CD4-positive, alpha-beta memory T cell (primary cell): Measurements from ENCODE around the gene SLC1A5. TPM values are rescaled to one million over a fixed set of nuclear protein-coding genes. Genes with fewer than 3 reads are reported as not detected.

Experiments used
- CTCF ChIA-PET: fragments of 350-600 bp; sonication (Branson Sonifier 250); formaldehyde crosslinking; loops from one replicate; lab custom pipeline; 2021; ENCODE audit warnings: inconsistent platforms; ENCODE audit not compliant: partially characterized antibody; lab: Charles Lee
- POLR2A ChIA-PET: fragments of 350-600 bp; sonication (Branson Sonifier 250); formaldehyde crosslinking; loops from one replicate; lab custom pipeline; 2021; ENCODE audit not compliant: partially characterized antibody; lab: Charles Lee
- DNase-seq, 5 donors: peaks; one replicate each; pipeline versions ENCODE4 v3.0.0 to v3.0.0-alpha.2; 2020 to 2022; ENCODE audit warnings: mixed read lengths in 1 of 5
- H3K27ac ChIP-seq: one replicate; pipeline ENCODE4 v1.7.0; 2013; ENCODE audit warnings: low read depth, low read length
- H3K27me3 ChIP-seq: 2 replicates; pipeline ENCODE4 v1.7.0; 2013; ENCODE audit warnings: mild to moderate bottlenecking, low read length, moderate library complexity; ENCODE audit not compliant: insufficient read depth
- H3K36me3 ChIP-seq: 2 replicates; pipeline ENCODE4 v1.7.0; 2013; ENCODE audit warnings: mild to moderate bottlenecking, low read length, moderate library complexity; ENCODE audit not compliant: insufficient read depth
- H3K4me1 ChIP-seq: 2 replicates; pipeline ENCODE4 v1.7.0; 2013; ENCODE audit warnings: mild to moderate bottlenecking, low read length, moderate library complexity; ENCODE audit not compliant: insufficient read depth
- H3K4me3 ChIP-seq, 2 donors: one replicate each; pipeline ENCODE4 v1.7.0; 2013; ENCODE audit warnings: low read length in 2 of 2, mild to moderate bottlenecking in 1 of 2
- H3K9me3 ChIP-seq, 2 donors: one replicate each; pipeline ENCODE4 v1.7.0; 2013; ENCODE audit warnings: low read length in 2 of 2, control low read depth in 1 of 2; ENCODE audit not compliant: control insufficient read depth in 1 of 2
- H3K27ac Mint-ChIP-seq, 7 donors: one replicate each; pipeline ENCODE4 v1.8.0; 2020 to 2021; ENCODE audit warnings: mixed read lengths in 7 of 7, mild to moderate bottlenecking in 6 of 7, inconsistent platforms in 3 of 7, moderate library complexity in 3 of 7
- H3K27me3 Mint-ChIP-seq, 2 donors: one replicate each; pipeline ENCODE4 v1.8.0; 2020 to 2021; ENCODE audit warnings: mixed read lengths in 2 of 2
- H3K36me3 Mint-ChIP-seq, 2 donors: one replicate each; pipeline ENCODE4 v1.8.0; 2020 to 2021; ENCODE audit warnings: mixed read lengths in 2 of 2, inconsistent platforms in 1 of 2, mild to moderate bottlenecking in 1 of 2
- H3K4me1 Mint-ChIP-seq, 4 donors: one replicate each; pipeline ENCODE4 v1.8.0; 2020 to 2021; ENCODE audit warnings: mixed read lengths in 4 of 4, mild to moderate bottlenecking in 1 of 4
- H3K4me3 Mint-ChIP-seq, 8 donors: one replicate each; pipeline ENCODE4 v1.8.0; 2020 to 2021; ENCODE audit warnings: mixed read lengths in 8 of 8, mild to moderate bottlenecking in 7 of 8, moderate library complexity in 6 of 8, inconsistent platforms in 3 of 8
- H3K9me3 Mint-ChIP-seq, 8 donors: one replicate each; pipeline ENCODE4 v1.8.0; 2020 to 2021; ENCODE audit warnings: mixed read lengths in 8 of 8, mild to moderate bottlenecking in 5 of 8, inconsistent platforms in 3 of 8, moderate library complexity in 1 of 8
- intact Hi-C: fragments of 100-400 bp; cut with micrococcal nuclease; formaldehyde crosslinking; loops from one replicate; pipeline ENCODE4 v1.15.1; 2023
- polyA plus RNA-seq, 2 donors: library from polyadenylated mRNA; unstranded; fragments of 300-500 nt; fragmentation: Illumina TruSeq; gene quantifications; one replicate each; pipeline ENCODE4 v1.2.3, GENCODE V29; 2021
- total RNA-seq, 2 experiments: library from RNA; stranded (reverse); gene quantifications; one replicate each; pipeline ENCODE4 v1.2.3, GENCODE V29; 2021

SLC1A5 gene
- total and polyA plus RNA-seq, 4 experiments from 2014 or later: 7.2 to 22.1 (median 20.3) TPM

- H3K36me3 ChIP-seq: no peaks in the 10 kb centered on the region
- H3K4me1 ChIP-seq: no peaks in the 10 kb centered on the region
- ChIA-PET POLR2A (interaction anchor here (0.7 kb wide), 1 partner anchor 143 kb away, joined by 5 read pairs; no protein-coding TSS in a partner anchor), CTCF (interaction anchor here (1.0 to 15.7 kb wide), 8 partner anchors 12 to 237 kb away, joined by 3 to 335 read pairs (median 10); no protein-coding TSS in a partner anchor)
- H3K9me3 ChIP-seq: no peaks in the 10 kb centered on the region
- H3K4me3 ChIP-seq: no peak overlapping the region
- DNase-seq: no peak
- Mint-ChIP-seq H3K36me3 (peaks cover 0 to 22% of the 10 kb centered on the region in 2 donors), H3K27ac (peak overlapping the region in 1 of 7 donors; percentile 55), H3K4me1 (peaks cover 5 to 9% (median 7%) of the 10 kb centered on the region in 4 donors), H3K4me3 (no peak overlapping the region), H3K9me3 (no peaks in the 10 kb centered on the region), H3K27me3 (no peaks in the 10 kb centered on the region)
- intact Hi-C loops: no loop called here
- no peaks in the 10 kb centered on the region for H3K27me3 ChIP-seq
- no peak overlapping the region for H3K27ac ChIP-seq
Measured at GRCh38 chr19:46755077-46755852, 33.1 kb downstream of the SLC1A5 start.

- peak; percentile 62 to 80 (median 68) for DNase-seq
- peaks cover 4 to 26% of the 10 kb centered on the region in 2 donors for H3K36me3 Mint-ChIP-seq
- no peaks in the 10 kb centered on the region for H3K4me1 ChIP-seq
- CTCF ChIA-PET: interaction anchor here (0.6 to 15.7 kb wide), 29 partner anchors 11 to 372 kb away, joined by 3 to 335 read pairs (median 4); partner anchors contain the start of gene AP2S1
- intact Hi-C loops: loop anchor here (1.0 kb wide), 2 partner anchors 49 to 224 kb away; no protein-coding TSS in a partner anchor
- no peaks in the 10 kb centered on the region for H3K27me3 ChIP-seq
- H3K36me3 ChIP-seq: peaks cover 3% of the 10 kb centered on the region
- no peak overlapping the region for H3K4me3 Mint-ChIP-seq
- no peaks in the 10 kb centered on the region for H3K9me3 ChIP-seq
- no peak overlapping the region for H3K4me3 ChIP-seq
- peak overlapping the region in 5 of 7 donors; percentile 22 to 73 (median 57) for H3K27ac Mint-ChIP-seq
- H3K27me3 Mint-ChIP-seq: no peaks in the 10 kb centered on the region
- POLR2A ChIA-PET: interaction anchor here (0.9 to 1.6 kb wide), 5 partner anchors 31 to 87 kb away, joined by 3 to 5 read pairs (median 5); no protein-coding TSS in a partner anchor
- no peak overlapping the region for H3K27ac ChIP-seq
- no peaks in the 10 kb centered on the region for H3K9me3 Mint-ChIP-seq
- H3K4me1 Mint-ChIP-seq: peaks cover 6 to 13% (median 10%) of the 10 kb centered on the region in 4 donors
Measured at GRCh38 chr19:46753420-46754155, 34.8 kb downstream of the SLC1A5 start.

- DNase-seq: peak; percentile 63 to 73 (median 63)
- CTCF ChIA-PET: interaction anchor here (0.6 to 15.7 kb wide), 13 partner anchors 8 to 237 kb away, joined by 3 to 335 read pairs (median 3); no protein-coding TSS in a partner anchor
- Mint-ChIP-seq H3K4me3 (peak overlapping the region in 7 of 8 donors; percentile 16 to 77 (median 60)), H3K4me1 (peaks cover 25 to 49% (median 36%) of the 10 kb centered on the region in 4 donors), H3K36me3 (peaks cover 4 to 24% of the 10 kb centered on the region in 2 donors), H3K9me3 (no peaks in the 10 kb centered on the region), H3K27me3 (no peaks in the 10 kb centered on the region), H3K27ac (peak overlapping the region; percentile 71 to 95 (median 84))
- H3K36me3 ChIP-seq: peaks cover 4% of the 10 kb centered on the region
- H3K9me3 ChIP-seq: no peaks in the 10 kb centered on the region
- no peak overlapping the region for H3K27ac ChIP-seq
- H3K4me3 ChIP-seq: no peak overlapping the region
- H3K27me3 ChIP-seq: no peaks in the 10 kb centered on the region
- intact Hi-C loops: loop anchor here (1.0 to 5.0 kb wide), 3 partner anchors 44 to 219 kb away; no protein-coding TSS in a partner anchor
- peaks cover 24% of the 10 kb centered on the region for H3K4me1 ChIP-seq
- POLR2A ChIA-PET: interaction anchor here (1.2 kb wide), 1 partner anchor 73 kb away, joined by 3 read pairs; no protein-coding TSS in a partner anchor
Measured at GRCh38 chr19:46748325-46749109, 39.9 kb downstream of the SLC1A5 start.

- peaks cover 4 to 20% of the 10 kb centered on the region in 2 donors for H3K36me3 Mint-ChIP-seq
- Histone ChIP-seq H3K4me3 (peak within 1 kb of the TSS; percentile 54 to 80), H3K9me3 (no peaks in the 10 kb centered on the region), H3K27ac (peak within 1 kb of the TSS; percentile 76), H3K27me3 (no peaks in the 10 kb centered on the region), H3K36me3 (peaks cover 8% of the 10 kb centered on the region), H3K4me1 (peaks cover 35% of the 10 kb centered on the region)
- peak; percentile 49 to 74 (median 52) for DNase-seq
- H3K4me1 Mint-ChIP-seq: peaks cover 35 to 63% (median 49%) of the 10 kb centered on the region in 4 donors
- CTCF ChIA-PET: interaction anchor here (2.1 to 15.7 kb wide), 3 partner anchors 41 to 96 kb away, joined by 10 to 335 read pairs (median 82); no protein-coding TSS in a partner anchor
- peak within 1 kb of the TSS; percentile 92 to 96 (median 95) for H3K27ac Mint-ChIP-seq
- POLR2A ChIA-PET: interaction anchor here (1.3 kb wide), 1 partner anchor 146 kb away, joined by 8 read pairs; the partner anchor contains the start of gene CALM3
- H3K9me3 Mint-ChIP-seq: no peaks in the 10 kb centered on the region
- intact Hi-C loops: loop anchor here (2.0 to 5.0 kb wide), 2 partner anchors 40 to 134 kb away; no protein-coding TSS in a partner anchor
- H3K4me3 Mint-ChIP-seq: peak within 1 kb of the TSS; percentile 88 to 94 (median 90)
- H3K27me3 Mint-ChIP-seq: no peaks in the 10 kb centered on the region
Measured at GRCh38 chr19:46746281-46747057, 41.9 kb downstream of the SLC1A5 start, which contains the start of gene STRN4. Gene STRN4, minus strand, starts transcription at chr19:46746450. Its CDS starts 20 bp downstream, at chr19:46746430.

- intact Hi-C loops: loop anchor here (2.0 to 5.0 kb wide), 2 partner anchors 41 to 133 kb away; no protein-coding TSS in a partner anchor
- no peaks in the 10 kb centered on the region for H3K9me3 Mint-ChIP-seq
- DNase-seq: peak in 3 of 5 donors; percentile 21 to 44 (median 27)
- peaks cover 38 to 71% (median 53%) of the 10 kb centered on the region in 4 donors for H3K4me1 Mint-ChIP-seq
- peak within 1 kb of the TSS; percentile 54 to 80 for H3K4me3 ChIP-seq
- H3K27ac Mint-ChIP-seq: peak within 1 kb of the TSS; percentile 92 to 96 (median 95)
- peak within 1 kb of the TSS; percentile 76 for H3K27ac ChIP-seq
- no peaks in the 10 kb centered on the region for H3K27me3 ChIP-seq
- H3K27me3 Mint-ChIP-seq: no peaks in the 10 kb centered on the region
- POLR2A ChIA-PET: interaction anchor here (0.6 to 1.8 kb wide), 5 partner anchors 19 to 145 kb away, joined by 3 to 8 read pairs (median 4); partner anchors contain the start of genes CALM3 and SLC1A5
- peaks cover 11% of the 10 kb centered on the region for H3K36me3 ChIP-seq
- peaks cover 43% of the 10 kb centered on the region for H3K4me1 ChIP-seq
- CTCF ChIA-PET: interaction anchor here (2.1 to 7.2 kb wide), 2 partner anchors 15 to 42 kb away, joined by 10 to 52 read pairs; no protein-coding TSS in a partner anchor
- H3K4me3 Mint-ChIP-seq: peak within 1 kb of the TSS; percentile 88 to 94 (median 90)
- H3K9me3 ChIP-seq: no peaks in the 10 kb centered on the region
- H3K36me3 Mint-ChIP-seq: peaks cover 6 to 20% of the 10 kb centered on the region in 2 donors
Measured at GRCh38 chr19:46745521-46746280, 42.7 kb downstream of the SLC1A5 start, which contains the start of gene FKRP. Gene FKRP, plus strand, starts transcription at chr19:46746057. Its CDS starts 9,394 bp downstream, at chr19:46755451.
